HUDEP-2 (cell line): ENCODE measurements around the gene SNX32.

Experiments used
- DNase-seq, 76 experiments: peaks; one replicate each; lab custom pipeline; 2025; ENCODE audit not compliant: unreplicated experiment in 76 of 76; lab: John Stamatoyannopoulos, UW

Gene SNX32

DNA sequence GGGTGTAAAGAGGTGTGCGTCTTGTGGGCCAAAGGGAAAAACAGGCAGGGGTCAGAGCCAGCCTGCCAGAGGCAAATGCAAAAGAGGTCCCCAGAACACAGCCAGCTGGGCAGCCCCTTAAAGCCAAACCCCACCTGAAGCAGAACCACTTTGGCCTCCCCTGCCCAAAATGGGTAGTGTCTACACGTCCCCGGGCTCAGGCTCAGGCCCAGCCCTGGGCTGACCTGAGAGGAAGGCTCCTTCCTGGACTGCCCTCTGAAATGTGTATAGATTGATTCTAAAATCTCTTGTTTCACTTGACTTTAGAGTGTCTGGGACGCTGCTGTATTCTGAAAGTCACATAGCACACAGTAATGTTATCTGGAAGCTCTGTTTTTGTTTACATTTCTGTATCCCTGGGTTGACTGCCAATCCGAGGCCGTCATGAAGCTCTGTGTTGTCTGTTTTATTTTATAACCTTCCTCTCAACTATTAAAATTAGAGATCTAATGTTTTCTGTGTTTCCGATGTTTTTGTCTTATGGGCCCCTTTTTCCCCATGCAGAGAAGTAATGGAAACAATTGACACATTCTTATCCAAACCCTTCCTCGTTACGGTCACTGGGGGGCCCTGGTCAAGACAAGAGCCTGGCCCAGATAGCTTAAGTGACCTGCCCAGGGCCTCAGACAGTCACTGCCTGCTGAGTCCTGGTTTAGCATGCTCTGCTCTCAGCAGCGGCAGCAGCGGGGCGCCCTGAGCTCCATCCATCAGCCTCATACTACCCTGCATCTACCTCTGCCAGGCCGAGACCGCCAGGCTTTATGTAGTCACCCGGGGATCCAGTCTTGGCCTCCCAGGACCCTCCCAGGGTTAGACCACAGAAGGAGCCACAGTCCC lies 36.8 kb upstream of the SNX32 start:
- no peak for DNase-seq

DNA sequence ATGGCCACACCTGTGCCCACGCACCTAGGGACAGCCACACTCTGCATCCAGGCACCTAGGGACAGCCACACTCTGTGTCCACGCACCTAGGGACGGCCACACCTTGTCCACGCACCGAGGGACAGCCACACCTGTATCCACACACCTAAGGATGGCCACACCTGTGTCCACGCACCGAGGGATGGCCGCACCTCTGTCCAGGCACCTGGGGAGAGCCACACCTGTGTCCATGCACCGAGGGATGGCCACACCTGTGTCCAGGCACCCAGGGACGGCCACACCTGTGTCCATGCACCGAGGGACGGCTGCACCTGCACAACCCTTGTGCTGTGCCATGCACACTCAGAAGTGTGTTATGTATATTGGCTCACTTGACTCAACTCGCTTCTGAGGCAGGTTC lies 36.1 kb upstream of the SNX32 start:
- no peak for DNase-seq

DNA sequence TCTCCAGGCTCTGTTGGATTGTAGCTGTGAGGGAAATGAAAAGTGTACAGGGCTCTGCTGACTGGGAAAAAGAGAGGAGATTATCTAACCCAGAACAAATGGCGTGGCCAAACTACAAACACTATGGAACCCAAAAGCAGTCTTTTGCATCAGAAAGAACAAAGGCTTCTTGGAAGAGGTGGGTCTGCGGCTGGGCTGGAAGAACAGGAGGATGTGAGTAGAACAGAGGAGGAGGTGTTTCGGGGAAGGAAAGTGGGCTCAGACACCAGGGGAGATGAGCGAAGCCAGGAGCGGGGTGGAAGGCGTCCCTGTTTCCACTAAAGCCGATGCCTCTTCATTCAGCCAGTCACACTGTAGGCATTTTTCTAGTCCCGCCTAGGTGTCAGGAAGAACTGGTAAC lies 34.9 kb upstream of the SNX32 start:
- no peak for DNase-seq

DNA sequence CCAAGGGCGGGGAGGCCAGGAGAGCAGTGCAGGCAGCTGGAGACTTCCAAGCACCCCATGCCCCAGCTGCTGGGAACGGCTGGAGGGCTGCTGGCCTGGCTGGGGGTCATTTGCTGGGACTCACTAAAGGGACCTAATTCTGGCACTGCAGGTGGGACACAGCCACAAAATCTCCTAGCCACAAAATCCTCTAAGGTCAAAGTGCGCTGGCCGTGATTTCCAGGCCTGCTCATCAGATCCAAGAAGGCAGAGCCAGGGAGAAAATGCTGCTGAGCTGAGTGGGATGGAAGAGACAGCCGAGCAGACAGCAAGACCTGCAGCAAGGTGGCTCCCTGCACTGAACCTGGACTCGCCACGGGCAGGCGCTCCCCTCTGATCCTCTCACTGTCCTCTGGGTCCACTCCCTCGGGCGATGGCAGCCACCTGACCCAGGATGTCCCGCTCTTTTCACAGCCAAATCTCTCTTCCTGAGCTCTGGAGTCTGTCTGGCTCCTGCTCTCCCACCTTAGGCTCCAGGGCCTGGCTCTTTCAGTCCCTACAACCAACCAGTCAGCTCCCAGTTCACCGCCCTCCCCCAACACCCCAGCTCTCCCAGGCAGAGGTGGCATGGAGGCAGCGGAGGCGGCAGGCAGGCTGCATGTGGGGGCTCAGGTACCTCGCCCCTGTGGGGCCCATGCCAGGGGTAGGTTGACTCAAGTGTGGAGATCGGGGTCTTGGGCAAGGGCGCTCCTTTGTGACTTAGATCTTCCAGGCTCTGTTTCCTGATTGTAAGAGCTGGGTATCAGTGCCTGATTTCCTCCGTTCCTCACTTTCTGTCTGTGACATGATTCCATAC lies 32.4 kb upstream of the SNX32 start:
- DNase-seq = no peak

DNA sequence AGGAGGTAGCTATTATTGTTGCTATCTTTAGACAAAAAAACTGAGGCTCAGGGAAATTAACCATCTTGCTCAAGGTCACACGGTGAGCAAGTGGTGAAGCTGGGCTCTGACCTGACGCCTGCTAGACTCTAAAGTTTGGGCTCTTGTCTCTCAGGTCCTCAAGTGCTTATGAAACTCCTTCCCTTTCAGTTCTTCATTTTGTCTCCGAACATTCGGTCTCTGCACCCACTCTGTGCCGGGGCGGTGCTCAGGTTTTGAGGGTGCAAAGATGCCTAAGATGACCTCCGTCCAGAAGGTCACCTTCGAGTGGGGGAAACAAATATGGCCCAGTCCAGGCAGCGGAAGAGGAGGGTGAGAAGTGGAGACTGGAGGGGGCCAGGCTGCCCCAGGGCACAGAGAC lies 30.9 kb upstream of the SNX32 start:
- DNase-seq = no peak

DNA sequence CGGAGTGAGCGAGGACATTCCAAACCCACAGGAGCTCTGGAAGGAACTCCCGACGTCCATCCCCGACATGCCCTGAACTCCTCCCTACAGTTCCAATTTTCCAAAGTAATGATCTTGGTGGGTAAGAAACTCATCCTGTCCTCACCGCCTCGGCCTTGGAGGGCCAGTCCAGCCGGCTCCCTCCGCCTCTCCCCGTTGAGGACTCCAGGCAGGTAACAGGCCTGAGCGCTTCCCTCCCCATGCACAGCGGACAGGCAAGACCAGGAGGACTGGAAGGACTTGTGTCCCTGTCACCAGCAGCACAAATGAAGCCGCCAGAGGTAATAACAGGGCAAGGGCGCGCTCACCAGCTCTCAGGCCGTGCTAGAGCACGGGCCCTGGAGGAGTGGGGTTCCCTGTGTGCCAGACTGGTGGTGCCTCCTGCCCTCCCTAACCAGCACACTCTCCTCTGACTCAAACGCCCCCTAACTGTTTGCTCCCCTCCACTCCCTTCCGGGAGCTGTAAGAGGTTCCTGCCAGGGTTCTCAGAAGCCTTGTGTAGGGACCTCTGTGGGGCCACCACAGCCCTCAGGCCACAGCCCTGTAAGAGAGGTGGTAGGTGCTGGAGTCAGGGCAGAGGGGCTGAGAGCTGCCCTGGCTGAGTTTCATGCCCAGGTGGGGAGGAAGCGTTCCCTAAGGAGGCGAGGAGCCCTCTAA lies 29.8 kb upstream of the SNX32 start:
- DNase-seq = no peak

DNA sequence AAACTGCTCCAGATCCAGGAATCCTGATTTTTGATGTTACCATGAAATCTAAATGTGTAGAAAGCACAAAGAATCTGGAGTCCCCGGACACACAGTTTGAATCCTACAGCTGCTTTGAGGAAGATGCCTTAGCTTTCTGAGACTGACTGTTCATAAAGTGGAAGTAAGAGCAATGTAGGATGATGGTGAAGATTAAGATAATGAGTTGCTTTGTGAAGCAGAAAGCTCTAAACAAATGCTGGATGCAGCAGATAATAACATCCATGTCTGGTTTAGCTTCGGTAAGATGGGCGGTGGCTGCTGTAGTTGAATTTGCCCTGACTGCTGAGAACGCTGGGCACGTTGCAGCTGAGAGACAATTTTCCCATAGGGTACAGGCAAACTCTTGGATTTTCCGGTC lies 26.8 kb upstream of the SNX32 start:
- DNase-seq = peak in 2 of 76 experiments; percentile 3 to 9

DNA sequence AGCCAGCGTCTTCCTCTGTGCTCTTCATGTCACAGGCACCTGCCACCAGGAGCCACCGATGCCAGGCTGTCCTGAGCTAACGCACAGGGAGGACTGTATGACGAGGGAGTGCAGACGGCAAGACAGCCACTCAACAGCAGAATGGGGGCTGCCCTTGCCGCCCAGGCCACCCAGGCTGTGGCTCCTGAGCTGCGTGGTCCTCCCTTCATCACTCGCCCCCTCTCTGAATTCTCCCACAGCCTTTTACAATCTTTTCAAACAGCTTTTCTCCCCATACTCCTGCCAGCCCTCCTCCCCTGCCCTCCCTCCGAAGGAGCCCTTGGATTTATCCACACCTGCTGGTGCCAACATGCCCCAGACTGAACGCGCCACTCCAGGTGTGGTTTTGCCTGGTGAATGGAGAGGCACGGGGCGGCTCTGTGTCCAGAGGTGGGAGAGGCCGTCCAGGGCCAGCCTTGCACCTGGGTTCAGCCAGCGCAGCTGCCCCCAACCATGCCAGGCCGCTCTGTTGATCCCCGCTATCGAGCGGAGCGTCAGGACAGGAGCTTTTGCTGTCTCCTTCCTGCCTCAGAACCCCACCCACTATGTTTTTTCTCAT lies 24.9 kb upstream of the SNX32 start:
- no peak for DNase-seq

DNA sequence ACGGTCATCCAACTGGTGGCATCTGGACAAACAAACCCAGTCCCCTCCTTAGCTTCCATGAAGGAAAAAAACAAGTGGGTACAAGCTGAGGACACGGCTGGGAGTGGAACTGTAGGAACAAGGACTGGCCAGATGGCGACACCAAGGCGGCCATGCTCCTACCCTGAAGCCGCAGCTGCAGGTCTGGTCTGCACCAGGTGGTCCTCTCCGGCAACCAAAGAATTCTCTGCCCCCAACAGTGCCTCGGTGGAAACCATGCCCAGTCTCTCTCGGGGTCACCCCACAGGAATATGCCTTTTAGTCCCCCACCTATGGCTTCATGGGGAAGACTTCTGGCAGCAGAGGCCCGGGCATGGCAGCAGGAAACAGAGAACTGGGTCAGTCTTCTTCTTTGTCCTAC lies 24.3 kb upstream of the SNX32 start:
- no peak for DNase-seq

DNA sequence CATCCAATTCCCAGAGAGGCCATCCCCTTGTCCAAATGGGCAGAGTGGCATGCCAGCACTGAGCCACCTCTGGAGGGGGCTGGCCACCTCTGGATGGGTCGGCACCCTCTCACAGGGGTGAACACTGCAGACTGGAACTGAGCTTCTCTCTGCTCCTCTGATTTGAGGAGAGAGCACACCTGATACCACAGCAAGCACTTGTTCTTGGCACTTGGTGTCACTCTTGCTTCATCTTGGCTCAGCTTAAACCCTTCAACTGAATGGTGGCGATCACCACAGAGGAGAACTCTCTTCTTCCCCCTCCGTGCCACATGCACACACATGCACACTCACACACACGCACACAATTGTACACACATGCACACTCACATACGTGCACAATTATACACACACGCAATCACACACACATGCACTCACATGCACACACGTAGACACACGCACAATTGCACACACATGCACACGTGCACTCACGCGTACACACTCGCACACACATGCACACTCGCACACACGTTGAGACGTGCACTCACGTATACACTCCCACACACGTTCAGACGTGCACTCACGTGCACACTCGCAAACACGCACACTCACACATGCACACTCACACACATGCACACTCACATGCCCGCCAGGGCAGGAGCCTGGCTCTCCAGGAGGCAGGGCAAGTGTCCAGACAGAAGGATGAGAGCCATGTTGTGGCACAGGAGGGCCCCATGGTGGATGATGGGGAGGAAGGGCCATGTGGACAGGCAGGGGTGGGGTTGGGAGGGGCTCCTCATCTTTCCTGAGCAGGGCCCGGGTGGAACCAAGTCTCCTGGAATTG lies 23.5 kb upstream of the SNX32 start:
- DNase-seq = peak in 1 of 76 experiments; percentile 4

DNA sequence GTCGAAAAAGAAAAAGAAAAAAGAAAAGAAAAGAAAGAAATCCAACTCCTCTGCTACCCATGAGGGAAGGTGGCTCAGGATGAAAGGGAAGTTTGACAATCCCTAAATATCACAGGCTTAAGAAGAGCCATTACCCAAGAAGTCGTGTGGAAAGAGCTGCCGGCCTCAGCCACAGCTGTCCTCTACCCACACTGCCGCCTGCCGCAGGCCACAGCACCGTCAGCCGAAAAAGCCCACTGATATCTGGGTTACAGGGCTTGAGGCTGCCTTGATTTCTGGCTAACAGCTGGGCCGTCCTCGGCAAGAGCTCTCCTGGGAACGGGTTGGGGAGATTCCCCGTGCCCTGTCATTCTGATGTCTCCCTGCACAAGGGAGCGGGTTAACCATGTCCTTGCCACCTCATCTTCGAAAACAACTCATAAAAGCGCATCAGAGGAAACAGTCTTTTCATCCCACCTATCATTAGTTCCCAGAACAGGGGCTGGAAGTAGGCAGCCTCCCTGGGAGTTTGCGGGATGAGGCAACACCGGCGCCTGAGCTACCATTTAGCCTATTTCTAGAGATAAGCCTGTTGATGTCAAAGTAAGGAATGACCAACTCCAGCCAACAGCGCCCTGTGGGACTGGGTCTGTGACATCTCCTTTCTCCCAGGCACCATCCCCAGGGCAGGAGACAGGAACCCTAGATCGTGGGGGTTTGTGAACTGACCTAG lies 21.8 kb upstream of the SNX32 start:
- no peak for DNase-seq

DNA sequence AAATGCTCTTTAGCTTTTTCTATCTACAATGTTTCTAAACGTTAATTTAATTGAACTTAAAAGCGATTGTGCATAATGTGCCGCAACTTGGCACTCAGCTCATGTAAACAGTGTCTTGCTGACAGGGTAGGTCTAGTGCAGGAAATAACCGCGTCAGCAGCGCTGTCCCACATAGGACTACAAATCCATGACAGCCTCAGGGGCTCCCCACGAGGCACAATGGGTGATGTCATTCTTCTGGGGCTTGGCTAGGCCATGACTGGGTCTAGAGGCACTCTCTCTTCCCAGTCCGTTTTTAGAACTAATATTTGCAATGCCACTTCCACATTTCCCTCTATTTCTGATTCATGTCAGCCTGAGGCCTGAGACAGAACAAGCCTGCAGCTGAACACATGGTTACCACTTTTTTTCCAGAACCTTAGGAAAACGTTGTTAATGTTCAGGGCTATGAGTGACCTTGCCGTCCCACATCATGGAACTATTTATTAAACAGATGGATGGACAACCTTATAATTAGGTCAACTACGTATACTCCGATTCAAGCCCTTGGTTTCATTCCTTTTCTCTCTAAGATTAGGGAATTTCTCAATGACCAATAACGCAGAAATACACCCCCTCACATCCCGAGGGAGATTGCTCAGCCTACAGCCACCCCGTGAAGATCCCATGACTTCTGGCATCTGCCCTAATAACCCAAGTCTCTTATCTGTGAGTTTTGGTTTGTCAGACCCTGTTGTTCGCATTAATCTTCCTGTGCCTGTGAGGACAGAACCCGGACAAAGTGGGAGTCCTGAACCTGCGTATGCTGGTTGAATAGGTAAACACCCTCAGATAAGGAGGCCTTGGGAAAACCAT lies 19.4 kb upstream of the SNX32 start:
- DNase-seq = no peak

DNA sequence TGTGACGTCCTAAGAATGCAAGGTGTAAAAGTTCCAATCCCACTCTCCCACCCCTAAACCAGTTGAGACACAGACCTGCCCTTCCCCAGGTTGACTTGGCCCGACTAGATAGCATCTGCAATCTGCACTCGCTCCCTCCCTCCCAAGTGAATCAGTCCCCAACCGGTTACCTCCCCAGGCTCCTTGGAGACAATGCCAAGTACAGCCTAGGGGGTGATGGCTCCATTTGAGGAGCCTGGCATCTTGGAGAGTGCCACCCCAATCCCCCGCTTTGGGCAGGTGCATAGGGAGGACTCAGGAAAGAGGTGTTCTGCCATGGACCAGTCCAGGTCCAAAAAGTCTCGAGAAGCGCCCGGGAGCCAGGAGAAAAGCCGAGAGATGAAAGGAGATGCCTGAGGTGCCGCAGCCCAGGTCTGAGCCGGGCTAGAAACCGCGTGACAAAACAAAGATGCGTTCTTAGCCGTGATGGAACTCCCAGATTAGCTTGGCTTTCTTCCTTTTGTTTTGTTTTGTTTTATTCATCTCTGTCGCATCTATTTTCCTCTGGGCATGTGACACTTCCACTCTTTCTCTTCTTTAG lies 18.7 kb upstream of the SNX32 start:
- DNase-seq = no peak

DNA sequence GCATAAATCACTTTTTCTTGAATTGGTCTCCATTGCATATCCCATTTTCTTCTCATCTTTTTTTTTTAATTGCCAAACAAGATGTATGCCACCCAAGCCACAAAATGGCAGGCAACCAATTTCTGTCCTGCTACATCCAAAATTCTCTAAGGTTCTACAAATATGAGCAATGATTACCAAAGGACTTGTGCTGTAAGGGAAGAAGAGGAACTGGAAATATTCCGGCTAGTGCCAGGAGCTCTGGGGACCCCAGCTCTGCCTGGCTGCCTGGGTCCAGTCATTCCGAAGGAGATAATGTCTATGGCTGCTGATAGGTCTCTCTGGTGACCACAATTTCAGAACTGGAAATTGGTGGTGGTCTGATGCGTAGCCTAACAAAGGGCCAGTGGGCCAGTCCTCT lies 17.1 kb upstream of the SNX32 start:
- no peak for DNase-seq

DNA sequence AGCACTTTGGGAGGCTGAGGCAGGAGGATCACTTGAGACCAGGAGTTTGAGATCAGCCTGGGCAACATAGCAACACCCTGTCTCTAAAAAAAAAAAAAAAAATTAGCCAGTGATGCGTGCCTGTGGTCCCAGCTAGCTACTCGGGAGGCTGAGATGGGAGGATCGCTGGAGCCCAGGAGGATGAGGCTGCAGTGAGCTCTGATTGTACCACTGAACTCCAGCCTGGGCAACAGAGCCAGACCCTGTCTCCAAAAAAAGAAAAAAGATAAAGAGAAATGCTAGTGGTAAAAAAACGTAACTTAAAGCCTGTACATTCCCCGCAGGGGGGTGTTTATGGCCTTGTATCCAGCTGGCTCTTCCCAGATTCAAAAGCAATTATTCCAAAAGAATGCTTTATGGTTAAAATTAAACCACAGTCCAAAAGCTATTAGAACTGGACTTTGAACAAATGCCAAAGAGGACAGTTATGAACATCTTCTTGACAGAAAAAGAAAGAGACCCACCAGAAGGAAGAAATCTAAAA lies 16.4 kb upstream of the SNX32 start:
- DNase-seq = no peak

DNA sequence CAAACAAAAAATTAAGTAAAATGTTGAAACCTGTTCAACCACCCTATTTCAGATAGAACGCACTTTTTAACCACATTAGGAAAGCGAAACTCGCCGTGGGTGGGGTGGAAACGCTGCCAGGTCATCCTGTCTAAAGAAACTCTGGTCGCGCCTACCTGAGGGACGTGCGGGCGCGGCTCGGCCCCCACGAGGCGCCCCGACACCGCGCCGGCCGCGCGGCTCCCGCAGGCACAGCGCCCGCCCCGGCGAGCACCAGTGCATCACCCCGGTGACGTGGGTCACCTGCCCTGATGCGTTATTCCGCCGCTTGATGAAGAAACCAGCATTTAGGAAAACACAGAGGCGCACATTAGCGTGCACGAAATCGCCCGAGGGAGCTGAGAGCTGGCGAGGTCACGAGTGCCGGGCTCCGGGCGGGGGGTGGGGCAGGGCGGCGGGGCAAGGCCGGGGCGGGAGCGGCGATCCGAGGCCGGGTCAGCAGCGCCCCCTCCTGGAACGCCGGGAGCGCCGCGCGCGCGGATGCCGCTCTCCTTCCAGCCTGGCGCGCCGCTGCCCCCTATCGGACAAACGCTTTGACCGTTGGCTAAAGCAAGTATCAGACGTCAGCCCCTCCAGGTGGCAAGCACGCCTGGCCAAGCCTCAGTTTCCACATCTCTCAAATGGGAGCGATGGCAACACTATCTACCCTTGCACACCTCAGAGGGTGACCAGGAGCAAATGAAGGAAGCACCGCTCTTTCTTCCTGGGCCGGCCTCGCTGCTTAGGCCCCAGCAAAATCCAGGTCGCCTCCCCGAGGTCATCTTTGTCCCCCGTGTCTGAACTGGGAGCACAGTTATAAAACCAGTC lies 15.7 kb upstream of the SNX32 start:
- peak in 74 of 76 experiments; percentile 35 to 95 (median 84) for DNase-seq

DNA sequence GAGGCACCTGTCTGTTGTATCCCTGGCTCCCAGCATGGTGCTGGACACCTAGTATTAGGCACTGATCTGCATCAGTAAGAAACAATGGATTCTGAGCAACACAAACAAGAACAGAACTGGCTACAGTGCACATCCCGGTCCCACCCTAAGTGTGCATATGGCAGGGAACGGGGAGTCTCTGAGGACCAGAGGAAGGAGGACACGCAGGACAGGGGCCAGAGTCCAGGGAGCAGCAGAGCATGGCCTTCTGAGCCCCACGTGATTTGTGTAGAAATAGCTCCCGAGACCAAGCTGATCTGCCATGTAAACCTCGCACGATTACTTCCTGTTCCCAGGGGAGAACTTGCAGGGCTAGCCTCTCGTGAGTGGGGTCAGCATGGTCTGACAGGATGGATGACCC lies 12.7 kb upstream of the SNX32 start:
- DNase-seq = no peak
